Subcutaneous adipose tissue (tissue), 4 donors: Measurements from ENCODE around the gene FCRL2. TPM values are rescaled to one million over a fixed set of nuclear protein-coding genes. Genes with fewer than 3 reads are reported as not detected.

Experiments used
- CTCF ChIP-seq: fragments of 450-650 bp; IDR thresholded peaks from one replicate; pipeline ENCODE4 v1.5.1; 2016; ENCODE audit warnings: low read depth, mild to moderate bottlenecking, control low read depth, antibody characterized with exemption, moderate library complexity
- total RNA-seq, 4 donors: library from RNA; depleted of rRNA; stranded (reverse); fragments of >200 nt; gene quantifications; one replicate each; pipeline ENCODE4 v1.1.0, GENCODE V29; 2016

FCRL2 gene
- total RNA-seq, 4 donors from 2014 or later = not detected

GRCh38 chr1:157774412-157774811 is 2.5 kb downstream of the FCRL2 start:
- TF ChIP-seq CTCF = no peak

GRCh38 chr1:157773493-157774350 is 3.2 kb downstream of the FCRL2 start:
- TF ChIP-seq CTCF = no peak

GRCh38 chr1:157771661-157772425 is 5.1 kb downstream of the FCRL2 start:
- TF ChIP-seq CTCF = no peak

GRCh38 chr1:157770442-157771043 is 6.4 kb downstream of the FCRL2 start:
- no peak for TF ChIP-seq CTCF

- no peak for TF ChIP-seq CTCF
Observed at GRCh38 chr1:157766792-157767191, 10.1 kb downstream of the FCRL2 start.

- TF ChIP-seq CTCF = no peak
Observed at GRCh38 chr1:157758018-157758417, 18.9 kb downstream of the FCRL2 start.

- TF ChIP-seq CTCF = no peak
Observed at GRCh38 chr1:157753611-157754010, 23.3 kb downstream of the FCRL2 start.
